HG02884 (cell line): ENCODE measurements around the gene PKNOX2.

Experiments used
- ATAC-seq: cut with Tn5 transposase; IDR thresholded peaks from one replicate; pipeline ENCODE4 v1.9.1; 2021; ENCODE audit warnings: mild to moderate bottlenecking, moderate library complexity; ENCODE audit not compliant: unreplicated experiment

PKNOX2 gene

DNA sequence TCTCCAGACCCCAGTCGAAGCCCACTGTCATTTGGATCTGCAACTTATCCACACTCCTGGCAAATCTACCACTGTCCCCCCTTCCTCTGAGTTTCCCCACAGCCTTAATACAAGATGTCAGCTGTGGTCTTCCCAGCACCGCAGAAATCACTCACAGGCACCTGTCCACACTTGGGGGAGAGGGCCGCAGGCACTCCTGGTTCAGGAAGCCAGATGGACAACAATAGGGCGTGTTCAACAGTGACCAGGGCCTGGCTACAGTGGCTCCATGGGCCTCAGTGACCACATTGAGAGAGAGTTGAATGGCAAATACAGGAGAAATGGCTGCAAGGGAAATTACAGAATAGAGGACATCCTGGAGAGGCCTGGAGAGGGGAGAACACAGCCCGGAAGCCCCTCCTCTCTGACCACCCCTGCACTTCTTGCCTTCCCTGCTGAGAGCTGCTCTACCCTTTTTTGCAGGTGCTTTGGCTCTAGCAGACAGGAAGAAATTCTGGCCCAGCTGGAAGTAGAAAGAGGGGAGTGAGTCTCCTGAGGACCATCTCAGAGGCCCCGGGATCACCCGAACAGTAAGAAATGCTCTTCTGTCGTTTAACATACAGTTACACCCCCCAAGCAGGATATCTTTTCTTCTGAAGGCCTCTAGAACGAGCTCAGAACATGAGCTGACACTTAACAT lies 166.9 kb downstream of the PKNOX2 start:
- no peak for ATAC-seq

DNA sequence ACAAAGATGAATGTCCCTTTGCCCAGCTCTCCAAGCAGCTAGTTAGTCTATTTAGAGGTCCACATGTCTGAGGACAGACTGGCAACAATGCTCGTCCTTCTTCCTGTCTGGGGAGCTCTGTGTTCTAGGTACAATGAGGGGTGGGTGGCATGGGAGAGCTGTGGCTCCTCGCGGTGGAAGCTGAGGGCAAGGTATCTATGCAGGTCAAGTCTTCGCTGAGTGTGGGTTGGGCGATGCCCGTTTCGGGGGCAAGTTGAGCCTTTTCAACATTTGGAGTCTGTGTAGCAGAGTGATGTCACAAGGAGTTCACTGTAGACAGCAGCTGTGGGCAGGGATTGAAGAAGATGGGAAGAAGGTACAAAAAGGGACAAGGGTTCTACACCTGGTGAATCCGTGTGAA lies 168.3 kb downstream of the PKNOX2 start:
- ATAC-seq = no peak

DNA sequence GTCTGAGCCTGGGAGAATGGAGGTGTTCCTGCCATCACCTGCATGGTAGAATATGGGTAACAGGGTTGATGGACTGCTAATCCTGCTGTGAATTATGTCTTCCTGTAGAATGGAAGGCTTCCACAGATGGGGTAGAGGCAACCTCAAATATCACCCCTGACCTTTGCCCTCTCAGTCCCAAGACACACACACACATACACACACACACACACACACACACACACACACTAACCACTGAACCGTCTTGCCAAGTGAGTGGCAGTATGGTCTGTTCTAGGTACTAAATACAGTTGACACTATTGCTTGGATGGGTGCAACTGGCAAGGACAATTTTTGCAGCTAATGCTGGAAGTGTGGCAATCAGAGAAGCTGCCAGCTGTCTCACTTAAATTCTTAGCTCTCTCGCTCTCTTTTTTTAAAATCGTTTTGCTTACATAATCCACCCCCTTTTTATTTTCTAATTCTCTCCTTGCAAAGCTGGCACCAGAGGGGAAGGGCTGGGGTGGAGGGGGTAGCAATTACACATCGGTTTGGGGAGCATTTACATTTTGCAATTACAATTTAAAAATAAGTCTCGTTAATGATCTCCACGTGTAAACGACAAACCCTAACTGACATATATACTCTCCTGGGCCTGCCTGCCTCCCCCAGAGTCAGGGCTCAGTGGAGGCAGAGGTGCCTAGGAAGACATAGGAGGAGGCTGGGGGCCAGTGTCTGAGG lies 169.0 kb downstream of the PKNOX2 start:
- no peak for ATAC-seq

DNA sequence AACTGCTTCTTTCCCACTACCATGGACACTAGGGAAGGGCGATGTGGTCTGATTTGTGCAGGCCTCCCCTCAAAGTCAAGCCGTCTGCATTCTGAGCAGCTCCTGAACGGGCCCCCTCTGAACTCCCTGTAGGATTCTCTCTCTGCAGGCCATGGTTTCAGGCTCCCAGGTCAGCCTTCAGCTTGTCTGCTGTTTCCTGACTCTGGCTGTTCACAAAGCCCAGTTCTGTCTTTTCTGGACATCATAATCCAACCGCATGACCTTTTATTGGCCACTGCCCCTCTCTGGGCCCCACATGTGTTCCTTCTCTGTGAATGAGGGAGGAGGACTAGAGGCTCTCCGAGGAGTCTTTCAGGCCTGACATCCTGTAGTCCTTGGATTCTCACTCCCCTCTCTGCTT lies 170.6 kb downstream of the PKNOX2 start:
- ATAC-seq = no peak

DNA sequence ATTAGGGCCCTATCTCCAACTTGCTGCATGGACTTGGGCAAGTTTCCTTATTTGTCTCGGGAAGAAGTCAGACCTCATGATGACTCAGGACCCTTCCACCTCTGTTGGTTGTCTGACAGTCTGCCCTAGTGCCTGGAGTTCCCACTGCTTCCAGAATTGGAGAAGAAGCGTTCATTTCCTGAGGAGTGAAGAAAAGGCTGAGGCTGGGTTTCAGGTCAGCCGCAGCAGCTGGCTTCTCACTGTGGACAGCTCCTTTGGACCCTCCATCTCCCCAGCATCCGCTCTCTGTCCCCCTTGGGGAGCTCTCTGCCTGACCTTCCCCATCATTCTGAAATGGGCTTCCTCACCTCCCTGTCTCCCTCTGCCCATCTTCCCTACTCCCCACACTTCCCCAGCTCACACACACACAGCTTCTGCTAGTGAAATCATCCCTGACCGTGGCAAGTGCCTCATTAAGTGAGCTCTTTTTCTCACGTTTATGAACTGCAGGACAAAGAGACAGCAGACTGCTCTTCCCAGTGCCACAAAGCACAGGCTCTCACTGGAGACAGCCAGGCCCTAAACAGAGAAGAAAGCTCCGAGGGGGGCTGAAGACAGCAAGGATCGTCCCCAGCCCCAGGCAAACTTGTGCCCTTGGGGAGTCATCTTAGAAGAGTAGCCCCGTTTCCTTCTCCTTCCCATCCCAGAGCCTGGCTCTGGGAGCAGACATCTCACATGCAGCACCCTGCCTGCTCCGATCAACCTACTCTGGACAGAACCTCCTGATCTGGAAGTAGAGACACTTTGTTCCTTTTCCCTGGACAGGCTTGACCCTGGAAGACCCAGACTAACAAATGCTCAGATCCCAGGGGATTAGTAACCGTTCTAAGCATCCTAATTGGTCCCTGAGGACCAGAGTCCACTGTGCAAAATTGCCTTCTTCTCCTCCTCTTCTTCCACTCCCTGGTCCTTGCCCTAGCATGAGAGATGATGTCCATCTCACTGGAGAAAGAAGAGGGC lies 173.6 kb downstream of the PKNOX2 start:
- no peak for ATAC-seq

DNA sequence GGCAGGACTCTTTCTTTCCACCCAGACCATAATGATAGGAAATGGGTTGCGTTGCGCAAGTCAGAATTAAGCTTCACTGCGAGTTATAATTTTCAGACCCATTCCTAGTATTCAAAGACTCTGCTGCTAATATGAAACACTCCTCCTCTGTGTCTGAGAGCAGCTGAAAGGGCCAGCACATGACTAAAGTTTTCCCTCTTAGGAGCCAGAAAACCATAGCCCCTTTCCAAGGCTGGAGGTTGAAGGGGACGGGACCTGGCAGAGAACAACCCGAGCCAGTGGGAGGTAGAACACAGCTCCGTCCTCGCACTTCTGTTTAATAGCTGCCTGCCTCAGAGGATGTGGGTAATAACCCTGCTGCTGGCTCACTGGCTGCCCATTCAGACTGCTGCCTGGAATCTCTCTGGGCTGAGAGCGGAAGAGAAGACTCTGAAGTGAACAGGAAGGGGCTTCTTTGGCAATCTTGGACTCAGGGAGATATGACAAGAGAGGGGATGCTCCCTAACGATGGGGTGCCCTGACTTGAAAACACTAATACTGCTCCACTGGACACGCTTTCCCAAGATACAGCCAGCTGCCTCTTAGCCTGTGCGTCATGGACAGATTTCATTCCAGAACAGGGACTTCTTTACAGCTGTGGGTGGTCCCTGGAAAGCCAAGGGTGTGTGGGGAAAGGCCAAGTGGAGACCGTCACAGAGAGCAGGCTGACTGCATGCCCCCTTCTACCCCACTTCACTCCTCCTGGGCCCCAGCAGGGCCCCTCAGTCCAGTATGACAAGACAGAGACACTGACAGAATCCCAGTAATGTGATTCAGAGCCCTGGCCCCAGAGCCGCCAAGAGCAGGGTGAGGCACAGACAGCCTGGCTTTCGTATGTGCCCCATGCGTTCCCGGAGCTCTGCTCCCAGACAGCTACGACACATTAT lies 174.6 kb downstream of the PKNOX2 start:
- no peak for ATAC-seq

DNA sequence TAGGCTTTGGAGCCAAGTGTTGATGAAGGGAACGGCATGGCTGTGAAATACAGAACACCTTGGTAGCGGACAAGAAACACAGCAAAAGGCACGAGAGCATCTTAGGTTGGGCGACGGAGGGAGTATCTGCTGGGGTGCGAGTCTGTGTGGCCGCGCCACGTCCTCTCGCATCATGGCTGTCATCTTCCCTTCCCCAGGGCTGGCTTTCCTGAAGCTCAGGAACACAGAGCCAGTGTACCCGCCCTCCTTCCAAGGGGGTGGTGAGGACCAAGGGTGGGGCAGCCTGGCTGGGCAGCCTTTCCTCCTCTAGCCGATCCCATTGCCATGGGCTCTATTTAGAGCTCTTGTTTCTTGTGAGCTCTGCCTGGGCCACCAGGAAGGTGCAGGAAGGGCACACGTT lies 177.1 kb downstream of the PKNOX2 start:
- no peak for ATAC-seq

DNA sequence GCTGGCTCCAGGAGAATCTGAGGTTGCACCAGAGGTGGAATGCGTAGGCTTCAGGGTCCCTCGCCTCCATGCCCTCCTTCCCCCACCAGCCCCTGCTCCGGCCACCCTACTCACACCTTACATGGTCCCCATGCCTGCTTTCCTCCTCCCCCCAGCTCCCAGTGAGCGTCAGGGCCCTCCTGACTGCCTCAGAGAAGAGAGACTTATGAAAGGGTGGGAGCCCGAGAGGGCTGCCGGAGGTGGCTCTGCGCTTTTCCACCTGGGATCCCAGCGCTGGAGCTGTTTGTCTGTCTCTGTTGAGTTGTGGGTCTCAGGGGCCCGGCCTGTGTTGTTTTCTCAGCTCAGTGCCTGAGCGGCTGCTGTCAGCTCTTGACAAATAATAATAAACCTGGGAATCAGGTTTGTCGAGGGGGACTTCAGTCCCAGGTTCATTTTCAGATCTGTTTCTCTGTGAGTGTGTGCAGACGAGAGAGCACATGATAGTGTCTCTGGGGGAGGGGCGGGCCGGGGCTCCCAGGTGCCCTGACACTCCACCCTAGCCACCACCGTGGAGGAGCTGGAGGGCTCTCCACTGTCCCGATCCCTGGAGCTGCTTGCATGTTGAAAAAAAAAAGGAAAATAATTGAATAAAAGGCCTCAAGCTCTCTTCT lies 177.9 kb downstream of the PKNOX2 start:
- ATAC-seq = no peak

DNA sequence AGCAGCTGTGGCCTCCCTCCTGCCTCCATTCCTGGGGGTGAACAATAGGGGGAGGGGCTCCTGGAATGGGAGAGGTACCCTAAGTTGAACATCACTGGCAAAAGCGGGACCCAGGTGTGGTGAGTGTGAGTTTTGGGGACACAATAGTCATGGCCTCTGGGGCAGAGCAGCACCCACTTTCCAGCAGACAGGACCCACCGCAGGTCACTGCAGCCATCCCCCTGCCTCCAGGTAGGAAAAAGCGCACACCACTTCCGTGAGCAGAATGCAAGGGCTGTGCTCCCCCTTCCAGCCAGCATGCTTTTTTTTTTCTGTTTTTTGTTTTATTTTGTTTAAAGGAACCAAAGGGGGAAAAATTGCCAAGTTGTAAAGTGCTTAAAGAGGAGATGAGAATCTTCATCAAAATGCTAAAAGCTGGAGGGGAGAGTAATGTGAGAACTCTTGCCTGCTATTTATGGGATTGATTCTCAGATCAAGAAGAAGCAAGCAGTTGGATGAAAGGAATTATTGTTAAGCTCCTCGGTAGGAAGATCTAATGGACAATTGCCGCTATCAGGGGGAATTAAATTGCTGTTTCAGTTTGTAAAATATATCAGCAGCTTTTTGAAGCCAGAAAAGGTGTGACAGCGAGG lies 178.7 kb downstream of the PKNOX2 start:
- no peak for ATAC-seq

DNA sequence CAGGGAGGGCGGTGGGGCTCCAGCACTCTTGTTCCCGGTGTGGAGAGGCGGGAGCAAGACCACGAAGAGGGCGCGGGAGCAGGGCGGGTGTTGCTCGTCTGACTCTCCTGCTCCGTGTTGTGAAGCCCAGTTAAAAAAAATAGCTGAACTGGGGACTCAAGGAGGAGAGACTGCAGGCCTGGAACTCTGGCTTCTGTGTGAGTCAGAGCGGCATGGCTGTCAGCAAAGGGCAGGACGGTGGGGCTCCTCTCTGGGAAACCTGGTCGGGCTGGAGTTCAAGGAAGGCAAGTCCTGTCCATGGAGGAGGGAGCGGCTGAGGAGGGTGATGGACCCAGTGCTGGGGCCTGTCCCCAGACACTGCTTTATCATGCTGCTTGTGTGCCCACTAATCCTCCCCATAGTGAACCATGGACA lies 179.2 kb downstream of the PKNOX2 start:
- no peak for ATAC-seq

DNA sequence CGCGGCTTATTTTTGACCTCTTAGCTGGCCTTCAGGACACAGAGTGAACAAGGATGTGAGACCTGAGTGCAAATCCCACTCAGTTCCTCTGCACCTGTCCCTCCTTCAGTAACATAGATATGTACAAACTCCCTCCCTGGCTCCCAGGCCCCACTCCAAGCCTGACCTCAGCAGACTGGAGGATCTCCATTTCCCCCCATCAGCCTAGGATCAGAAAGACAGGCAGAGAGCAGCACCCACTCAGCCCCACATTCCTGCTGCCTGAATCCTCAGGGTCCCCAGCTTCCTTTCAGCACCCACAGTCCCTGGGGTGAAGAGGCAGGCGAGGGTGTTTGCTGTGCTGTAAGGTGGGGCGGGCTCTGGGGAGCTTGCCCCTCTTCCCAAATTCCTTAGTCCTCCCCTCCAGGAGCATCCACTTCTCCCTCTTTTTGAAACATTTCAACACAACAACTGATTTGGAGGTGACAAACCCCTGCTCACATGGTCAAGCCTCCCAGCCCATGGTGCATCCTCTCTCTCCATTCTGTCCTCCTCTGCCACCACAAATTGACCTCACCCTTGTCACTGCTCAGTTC lies 180.4 kb downstream of the PKNOX2 start:
- ATAC-seq = no peak

DNA sequence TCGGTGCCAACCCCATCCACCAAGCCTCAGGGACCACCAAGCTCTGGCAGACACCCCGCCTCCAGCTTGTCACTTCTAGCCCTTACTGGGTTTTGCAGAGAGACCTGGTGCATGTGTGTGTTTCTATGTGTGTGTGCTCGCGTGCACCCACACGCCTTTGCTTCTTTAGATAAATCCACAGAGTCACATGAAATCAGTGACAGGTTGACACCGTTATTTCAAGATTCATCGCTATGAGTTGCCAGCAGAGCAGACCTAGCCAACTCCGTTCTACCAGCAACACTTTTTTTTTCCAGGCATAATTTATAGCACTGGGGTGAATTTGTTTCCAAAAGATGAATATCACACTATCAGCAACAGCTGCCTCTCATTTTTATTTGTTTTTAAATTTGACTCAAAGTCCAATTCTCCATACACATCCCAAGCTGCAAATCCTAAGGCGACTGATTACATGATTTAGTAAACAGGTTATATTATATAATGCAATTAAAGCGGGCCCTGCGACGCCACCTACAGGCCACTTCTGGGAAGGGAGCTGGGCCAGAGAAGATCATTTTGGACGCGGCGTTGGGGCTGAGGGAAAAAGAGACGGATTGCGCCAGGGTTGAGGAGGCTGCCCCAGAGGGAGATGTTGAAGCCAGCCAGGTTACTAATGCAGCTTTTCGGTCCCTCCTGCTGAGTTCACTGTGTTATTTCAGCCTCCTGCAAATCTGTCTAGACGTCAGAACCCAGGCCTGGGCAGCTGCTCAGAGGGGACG lies 181.0 kb downstream of the PKNOX2 start:
- ATAC-seq = no peak

DNA sequence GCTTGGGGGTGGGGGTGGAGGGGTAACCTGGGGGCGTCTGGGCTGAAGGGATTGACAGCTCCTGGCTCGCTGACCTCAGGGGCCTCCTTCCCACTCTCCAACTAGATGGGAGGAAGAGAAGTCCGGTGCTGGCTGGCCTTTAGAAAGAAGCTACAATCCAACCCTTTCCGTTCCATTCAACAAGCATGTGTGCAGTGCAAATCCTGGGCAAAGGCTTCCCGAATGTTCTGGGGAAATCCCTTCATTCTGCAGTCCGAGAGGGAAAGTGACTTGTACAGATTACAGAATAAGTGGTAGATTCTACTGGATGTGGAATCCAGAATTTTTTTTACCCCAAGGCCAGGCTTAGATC lies 181.6 kb downstream of the PKNOX2 start:
- ATAC-seq = no peak

DNA sequence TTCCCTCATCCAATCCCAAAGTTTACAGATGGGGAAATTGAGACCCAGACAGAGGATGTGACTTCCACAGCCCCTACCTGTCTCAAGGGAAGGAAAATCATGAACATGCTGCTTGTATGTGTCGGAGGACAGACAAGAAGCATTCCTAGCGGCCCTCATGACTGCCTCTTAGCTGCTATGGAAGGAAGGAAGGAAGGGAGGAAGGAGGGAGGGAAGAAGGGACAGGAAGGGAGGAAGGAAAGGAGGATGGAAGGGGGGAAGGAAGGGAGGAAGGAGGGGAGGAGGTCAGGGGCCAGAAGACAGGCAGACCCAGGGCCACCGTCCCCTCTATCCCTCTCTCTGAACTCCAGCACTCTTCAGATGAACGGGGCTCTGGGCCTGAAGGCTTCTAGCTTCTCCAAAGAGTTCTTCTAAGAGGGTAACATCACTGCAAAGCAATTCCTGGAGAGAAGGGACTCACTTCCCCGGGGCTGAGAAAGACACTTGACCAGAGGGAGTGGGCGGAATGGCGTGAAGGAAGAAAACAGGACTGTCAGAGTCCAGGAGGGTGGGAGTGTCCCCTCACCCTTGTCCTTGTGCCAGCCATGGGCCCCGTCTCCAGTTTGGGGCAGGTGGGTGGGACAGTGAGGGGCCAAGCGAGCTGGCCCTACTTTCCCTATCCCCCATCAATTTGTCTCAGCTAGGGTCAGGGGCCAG lies 182.2 kb downstream of the PKNOX2 start:
- no peak for ATAC-seq

DNA sequence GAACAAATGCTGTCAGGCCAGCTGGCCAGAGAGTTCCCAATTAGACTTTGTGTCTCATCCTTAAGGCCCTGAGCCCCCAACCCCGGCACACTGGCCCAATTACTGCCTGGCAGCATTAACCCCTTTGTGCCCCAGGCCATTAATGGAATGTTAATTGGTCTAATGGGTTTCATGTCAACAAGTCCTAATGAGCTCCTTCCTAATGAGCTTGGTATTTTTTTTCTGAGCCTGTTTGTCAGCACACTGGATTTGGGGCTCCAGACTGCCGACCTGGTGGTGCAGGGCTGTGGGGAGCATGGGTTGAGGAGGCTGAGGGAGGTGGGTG lies 182.7 kb downstream of the PKNOX2 start:
- no peak for ATAC-seq

DNA sequence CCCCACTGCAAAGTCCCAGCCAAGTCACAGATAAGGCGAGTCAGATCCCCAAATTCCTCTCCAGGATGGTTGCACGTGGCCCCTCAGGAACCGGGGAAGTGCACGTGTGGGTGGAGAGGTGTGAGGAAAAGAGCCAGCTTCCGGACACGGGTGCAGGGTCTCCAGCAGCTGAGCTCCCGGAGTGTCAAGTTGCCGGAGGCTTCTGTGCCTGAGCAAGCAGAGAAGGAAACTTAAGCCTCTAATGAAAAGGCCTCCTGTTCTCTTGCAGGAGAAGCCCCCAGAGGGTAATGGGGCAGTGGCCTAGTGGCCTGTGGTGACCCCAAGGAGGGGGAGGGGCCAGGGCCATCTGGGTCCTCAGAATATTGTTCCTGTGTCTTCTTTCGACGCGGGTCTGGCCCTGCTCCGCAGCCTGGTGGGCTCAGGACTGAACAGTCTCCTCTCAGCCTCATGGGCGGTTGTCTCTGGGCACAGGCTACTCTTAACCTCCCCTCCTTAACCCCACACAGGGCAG lies 183.6 kb downstream of the PKNOX2 start:
- ATAC-seq = no peak

DNA sequence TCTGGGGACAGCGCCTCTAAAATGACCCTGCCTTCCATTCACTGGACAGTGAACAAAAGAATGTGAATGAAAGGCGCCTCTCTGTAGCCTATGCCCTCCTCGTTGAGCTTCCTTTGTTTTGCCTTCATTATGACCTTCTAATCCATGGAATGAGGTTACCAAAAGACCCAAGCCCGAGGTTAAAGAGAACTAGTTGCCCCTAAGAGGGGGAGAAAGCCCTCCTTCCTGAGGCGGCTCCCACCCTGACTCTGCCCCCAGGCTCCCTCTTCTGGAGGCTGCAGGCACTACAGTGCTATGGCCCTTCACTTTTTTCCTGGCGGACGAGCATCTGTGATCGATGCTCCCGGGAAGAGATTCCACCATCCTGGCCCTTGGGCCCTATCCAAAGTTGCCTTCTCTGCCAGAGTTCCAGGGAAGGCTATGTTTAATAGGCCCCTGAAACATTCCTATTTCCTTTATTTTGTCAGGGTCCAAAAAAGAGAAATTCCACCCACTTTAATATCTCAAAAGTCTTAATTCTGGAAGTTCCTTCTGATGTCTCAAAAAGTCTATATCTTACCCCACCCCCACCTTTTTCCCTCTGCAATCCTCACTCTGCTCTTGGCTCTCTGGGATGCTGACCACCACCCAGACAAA lies 184.2 kb downstream of the PKNOX2 start:
- no peak for ATAC-seq
